GM19467 (cell line): ENCODE measurements around the gene LGI2.
"Not testable (repeated sequence)": the region's sequence is repeated elsewhere in the genome, so short reads cannot be mapped to it uniquely, and the experiment has no call there.

Experiments
- ATAC-seq: cut with Tn5 transposase; IDR thresholded peaks from one replicate; pipeline ENCODE4 v1.9.1; 2021; ENCODE audit warnings: mild to moderate bottlenecking, moderate library complexity; ENCODE audit not compliant: unreplicated experiment

LGI2 gene, protein sequence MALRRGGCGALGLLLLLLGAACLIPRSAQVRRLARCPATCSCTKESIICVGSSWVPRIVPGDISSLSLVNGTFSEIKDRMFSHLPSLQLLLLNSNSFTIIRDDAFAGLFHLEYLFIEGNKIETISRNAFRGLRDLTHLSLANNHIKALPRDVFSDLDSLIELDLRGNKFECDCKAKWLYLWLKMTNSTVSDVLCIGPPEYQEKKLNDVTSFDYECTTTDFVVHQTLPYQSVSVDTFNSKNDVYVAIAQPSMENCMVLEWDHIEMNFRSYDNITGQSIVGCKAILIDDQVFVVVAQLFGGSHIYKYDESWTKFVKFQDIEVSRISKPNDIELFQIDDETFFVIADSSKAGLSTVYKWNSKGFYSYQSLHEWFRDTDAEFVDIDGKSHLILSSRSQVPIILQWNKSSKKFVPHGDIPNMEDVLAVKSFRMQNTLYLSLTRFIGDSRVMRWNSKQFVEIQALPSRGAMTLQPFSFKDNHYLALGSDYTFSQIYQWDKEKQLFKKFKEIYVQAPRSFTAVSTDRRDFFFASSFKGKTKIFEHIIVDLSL

DNA sequence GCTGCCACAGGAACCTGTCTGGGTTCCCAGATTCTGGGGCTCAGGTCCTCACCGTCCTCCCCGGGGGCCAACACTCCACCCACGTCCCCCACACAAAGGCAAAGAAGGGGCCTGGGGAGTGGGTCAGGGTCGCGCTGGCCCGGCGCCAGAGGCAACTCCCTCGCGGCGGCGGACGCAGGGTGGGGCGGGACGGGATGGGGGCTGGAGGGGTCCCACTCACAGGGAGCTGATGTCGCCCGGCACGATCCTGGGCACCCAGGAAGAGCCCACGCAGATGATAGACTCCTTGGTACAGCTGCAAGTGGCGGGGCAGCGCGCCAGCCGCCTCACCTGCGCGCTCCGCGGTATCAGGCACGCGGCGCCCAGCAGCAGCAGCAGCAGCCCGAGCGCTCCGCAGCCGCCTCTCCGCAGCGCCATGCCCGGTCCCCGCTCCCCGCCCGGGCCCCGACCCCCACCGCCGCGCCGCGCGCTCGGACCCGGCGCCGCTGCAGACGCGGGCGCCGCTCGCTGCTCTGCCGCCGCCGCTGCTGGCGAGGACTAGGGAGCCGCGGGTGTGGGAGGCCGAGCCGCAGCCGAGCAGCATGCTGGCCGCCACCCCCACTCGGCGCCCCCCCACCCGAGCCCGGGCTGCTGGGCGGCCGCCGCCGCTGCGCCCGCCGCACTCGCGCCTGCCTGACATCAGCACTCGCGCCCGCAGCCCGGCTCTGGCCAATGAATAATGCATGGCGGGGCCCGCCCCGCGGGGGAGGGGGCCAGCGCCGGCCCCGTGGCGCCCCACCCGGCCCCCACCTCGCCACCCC is at the start of gene LGI2:
LGI2 (minus strand) TSS at position 670 of the 800 bp plus-strand sequence; CDS start at position 417, 253 bp downstream.
- no peak for ATAC-seq

DNA sequence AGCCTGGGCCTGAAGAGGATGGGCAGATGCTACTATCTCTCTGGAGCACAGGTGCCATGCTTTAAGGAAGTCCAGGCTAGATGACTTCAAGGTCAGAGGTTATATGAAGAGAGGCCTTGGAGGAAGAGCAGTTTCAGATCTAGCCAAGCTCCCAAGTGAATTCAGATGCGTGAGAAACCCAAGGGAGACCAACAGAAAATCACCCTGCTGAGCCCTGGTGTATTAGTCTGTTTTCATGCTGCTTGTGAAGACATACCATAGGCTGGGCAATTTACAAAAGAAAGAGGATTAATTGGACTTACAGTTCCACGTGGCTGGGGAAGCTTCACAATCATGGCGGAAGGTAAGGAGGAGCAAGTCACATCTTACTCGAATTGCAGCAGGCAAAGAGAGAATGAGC is 47.8 kb upstream of the LGI2 start:
- no peak for ATAC-seq

DNA sequence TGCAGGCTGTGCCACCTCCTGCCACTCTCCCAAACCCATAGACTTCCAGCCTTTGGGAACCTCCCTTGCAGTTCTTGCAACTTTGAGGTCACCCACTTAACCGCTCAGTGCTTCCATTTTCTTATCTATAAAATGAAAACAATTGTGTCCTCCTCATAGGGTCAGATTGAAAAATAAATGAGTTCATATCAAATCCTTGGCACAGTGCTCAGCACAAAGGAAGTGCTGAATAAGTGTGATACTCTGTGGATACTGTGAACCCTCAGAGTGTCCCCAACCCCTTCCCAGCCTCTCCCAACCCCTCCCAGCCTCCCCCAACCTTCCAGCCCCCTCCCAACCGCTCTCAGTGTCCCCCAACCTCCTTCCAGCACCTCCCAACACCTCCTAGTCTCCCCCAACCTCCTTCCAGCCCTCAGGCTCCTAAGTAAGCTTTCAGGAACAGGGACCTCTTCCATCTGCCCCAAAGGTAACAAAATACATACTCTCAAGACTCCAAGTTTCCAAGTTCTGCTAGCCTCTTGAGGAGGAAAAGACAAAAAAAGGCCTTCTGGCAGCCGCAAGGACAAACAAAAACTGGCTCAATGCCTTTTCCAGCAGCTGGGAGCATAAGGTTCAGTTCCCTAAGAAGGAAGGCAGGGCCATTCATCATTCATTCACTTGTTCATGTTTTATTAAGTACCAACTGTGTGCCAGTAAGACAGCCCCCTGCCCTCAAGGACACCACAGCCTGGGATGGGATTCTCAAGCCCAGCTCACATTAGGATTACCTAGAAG is 46.1 kb upstream of the LGI2 start:
- no peak for ATAC-seq

DNA sequence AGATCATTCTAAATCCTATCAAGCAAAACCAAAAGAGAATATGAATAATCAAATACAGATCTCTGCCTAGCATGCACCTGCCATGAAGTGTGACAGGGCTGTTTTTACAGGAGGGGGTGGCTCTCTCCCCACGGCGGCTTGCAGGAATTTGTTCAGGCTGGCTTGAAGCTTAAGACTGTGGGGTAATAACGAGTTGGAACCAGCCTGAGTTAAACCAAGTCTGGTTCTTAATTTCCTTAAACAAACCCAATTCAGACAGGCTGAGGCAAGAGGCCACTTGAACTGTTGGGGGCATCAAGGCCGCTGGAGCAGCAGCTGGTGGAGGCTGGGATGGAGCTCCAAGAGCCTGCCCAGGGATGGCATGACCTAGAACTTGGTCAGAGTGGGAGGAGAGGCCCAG is 45.1 kb upstream of the LGI2 start:
- ATAC-seq, result no peak

DNA sequence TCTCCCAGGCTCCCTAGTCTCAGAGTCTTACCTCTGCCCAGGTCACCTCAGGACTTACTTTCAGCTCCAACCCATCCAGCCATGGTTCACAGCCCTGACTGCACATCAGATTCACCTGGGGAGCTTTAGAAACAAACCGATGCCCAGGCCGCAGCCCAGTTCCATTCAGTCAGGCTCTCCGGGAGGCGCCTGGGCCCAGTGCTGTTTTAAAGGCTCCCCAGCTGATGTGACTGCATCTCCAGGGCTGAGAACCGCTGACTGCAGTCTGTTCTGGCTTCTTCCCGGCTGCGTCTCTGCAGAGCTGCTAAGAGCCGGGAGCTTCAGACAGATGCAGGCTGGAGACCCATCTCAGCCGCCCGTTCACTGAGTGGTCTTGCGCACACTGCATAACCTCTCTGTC is 44.4 kb upstream of the LGI2 start:
- ATAC-seq, result no peak

DNA sequence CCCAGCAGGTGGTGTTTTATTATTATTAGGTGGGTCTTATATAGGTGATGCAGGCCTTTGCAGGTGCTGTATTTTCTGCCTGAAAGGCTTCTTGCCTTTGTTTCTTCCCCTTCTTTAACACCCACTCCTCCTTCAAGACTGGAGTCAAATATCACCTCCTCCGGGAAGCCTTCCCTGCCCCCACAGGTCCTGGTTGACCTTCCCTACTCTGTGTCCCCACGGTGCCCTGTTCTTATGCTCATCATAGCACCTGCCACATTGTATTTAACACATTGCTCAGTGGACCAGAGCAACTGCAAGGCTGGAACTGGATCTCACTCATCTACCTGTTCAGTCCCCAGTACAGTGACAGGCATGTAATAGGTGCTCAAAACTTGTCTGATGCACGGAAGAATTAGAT is 39.8 kb upstream of the LGI2 start:
- ATAC-seq, result no peak

DNA sequence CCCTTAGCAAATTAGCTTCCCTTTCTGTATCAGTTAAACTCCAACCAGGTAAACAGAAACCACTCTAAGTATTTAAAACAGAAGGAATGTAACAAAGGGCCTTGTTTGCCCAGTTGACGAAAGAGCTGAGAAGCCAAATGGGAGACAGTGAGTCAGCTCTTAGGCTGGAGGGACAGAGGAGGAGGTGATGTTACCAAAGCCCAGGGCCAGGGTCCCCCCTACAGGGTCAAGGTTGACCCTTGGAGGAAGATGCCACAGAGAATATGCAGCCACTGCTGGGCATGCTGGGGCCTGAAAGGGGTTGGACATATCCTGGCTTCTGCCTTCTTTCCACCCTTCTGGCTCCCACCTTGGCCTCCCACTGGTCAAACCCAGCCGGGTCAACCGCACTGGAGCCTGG is 38.3 kb upstream of the LGI2 start:
- no peak for ATAC-seq

DNA sequence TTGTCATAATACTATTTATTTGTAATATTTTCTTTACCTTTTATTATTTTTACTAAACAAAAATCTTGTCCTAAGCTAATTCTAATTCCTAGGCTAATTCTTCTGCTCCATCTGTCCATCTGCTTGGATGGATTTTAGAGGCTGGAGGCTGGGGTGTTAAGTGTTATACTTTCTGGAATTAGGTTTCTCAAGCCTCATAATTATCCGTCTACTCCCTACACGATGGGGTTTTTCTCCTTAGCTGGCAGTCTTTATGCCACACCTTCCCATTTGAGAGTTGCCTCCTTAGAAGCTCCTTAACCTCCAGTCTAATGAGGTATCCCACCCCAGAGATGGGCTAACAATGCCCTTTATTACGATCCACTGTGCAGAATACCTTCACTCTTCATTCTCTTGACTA is 37.6 kb upstream of the LGI2 start:
- ATAC-seq, result no peak

DNA sequence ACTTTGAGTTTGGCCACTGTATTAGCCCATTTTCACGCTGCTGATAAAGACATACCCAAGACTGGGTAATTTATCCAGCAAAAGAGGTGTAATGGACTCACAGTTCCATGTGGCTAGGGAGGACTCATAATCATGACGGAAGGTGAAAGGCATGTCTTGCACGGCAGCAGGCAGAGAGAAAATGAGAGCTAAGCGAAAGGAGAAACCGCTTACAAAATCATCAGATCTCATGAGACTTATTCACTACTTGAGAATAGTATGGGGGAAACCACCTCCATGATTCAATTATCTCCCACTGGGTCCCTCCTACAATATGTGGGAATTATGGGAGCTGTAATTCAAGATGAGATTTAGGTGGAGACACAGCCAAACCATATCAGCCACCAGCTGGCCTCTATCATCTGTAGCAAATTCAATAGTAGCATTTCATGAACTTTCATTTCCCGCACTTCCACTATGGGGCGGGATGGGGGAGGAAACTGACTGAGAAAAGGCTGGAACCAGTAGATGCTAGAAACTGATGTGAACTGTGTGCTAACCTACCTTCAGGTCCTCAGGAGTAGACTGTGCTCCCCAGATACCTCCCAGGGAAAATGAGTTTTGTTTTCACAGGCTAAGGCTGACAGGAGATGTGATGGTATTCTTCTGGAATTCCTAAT is 35.3 kb upstream of the LGI2 start:
- no peak for ATAC-seq

DNA sequence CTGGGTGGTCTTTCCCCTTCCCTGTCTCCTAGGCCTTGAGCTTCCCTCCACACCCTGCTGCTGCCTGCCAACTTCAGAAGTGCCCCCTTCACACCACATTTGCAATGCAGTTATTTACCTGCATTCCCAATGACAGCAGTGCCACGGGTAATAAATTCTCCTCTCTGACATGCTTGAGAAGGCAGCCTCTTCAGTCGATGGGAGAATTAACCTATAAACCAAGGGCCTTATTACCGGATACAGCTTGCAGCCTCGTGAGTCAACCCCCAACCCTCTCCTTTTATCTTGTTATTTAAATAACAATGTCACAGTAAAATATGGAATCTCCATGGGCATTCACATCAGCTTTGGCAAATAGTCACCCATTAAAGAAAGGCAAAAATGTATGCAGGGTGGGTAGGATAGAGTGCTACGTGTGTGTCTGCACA is 34.7 kb upstream of the LGI2 start:
- ATAC-seq, result no peak

DNA sequence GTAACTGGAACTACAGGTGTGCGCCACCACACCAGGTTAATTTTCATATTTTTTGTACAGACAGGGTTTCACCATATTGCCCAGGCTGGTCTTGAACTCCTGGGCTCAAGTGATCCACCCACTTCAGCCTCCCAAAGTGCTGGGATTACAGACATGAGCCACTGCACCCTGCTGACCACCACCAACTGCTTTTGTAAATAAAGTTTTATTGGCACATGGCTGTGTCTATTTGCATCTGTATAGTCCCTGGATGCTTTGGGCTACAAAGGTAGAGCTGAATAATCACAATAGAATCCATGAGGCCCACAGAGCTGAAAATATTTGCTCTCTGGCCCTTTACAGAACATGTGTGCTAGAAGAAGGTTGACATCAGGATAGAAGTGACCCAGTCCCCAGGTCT is 33.7 kb upstream of the LGI2 start:
- not testable (repeated sequence) for ATAC-seq

DNA sequence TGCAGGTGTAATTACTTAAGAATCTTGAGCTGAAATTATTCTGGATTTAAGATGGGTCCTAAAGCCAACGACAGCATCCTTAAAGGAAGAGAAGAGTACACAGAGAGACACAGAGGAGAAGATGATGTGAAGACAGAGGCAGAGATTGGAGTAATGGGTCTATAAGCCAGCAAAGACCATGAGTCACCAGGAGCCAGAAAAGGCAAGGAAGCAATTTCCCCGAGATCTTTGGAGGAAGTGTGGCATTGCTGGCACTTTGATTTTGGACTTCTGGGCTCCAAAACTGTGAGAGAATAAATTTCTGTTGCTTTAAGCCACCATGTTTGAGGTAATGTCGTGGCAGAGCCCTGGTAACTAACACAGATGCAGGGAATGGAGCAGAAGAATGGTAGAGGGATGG is 32.4 kb upstream of the LGI2 start:
- no peak for ATAC-seq

DNA sequence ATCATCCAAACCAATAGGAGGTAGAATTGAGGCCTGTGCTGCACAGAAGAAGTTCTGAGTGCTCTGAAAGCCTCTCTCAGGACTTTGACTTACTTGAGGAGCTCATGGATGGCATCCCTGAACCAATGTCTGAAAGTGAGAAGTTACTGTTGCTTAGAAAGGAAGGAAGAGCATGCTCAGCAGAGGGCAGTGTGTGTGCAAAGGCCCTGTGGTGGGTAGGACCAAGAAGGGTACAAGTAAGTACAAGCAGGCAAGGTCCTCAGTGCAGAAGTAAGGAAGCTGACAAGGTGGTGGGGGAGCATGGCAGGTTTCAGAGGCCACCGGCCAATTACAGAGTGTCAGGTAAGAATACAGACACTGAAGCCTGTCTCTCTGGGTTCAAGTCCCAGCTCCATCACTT is 31.4 kb upstream of the LGI2 start:
- no peak for ATAC-seq

DNA sequence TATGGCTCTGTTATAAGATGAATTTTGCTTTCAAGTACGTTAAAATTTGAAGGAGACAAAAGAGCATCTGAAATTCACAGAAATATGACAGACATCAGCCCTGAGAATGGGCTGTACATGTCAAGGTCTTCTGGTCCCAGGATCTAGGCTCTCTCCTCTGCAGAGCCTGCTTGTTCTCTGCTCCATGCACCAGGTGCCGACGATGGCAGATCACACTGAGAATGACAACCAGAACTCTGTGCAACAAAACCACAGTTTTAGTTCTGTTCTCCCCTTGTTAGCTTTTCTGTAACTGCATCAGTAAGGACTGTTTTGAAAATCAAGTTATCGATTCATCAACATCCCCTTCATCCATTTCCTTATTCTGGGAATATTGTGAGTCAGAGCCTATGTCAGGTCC is 30.9 kb upstream of the LGI2 start:
- ATAC-seq, result no peak

DNA sequence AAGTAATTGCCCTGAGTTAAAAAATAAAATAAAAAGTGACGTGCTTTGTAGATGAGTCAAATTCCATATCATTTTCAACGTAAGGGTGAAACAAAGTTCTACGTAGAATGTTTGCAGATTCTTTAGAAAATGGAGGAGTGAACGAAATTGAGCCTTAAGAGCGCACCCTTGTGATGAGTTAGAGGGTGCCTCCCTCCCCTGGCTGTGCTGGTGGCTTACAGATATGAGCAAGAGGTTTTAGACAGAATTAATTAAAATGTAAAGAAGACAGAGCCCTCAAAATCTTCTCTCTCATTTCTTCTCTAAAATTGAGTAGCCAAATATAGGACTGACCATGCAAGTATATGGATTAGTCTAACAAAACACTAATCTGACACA is 30.2 kb upstream of the LGI2 start:
- ATAC-seq, result no peak

DNA sequence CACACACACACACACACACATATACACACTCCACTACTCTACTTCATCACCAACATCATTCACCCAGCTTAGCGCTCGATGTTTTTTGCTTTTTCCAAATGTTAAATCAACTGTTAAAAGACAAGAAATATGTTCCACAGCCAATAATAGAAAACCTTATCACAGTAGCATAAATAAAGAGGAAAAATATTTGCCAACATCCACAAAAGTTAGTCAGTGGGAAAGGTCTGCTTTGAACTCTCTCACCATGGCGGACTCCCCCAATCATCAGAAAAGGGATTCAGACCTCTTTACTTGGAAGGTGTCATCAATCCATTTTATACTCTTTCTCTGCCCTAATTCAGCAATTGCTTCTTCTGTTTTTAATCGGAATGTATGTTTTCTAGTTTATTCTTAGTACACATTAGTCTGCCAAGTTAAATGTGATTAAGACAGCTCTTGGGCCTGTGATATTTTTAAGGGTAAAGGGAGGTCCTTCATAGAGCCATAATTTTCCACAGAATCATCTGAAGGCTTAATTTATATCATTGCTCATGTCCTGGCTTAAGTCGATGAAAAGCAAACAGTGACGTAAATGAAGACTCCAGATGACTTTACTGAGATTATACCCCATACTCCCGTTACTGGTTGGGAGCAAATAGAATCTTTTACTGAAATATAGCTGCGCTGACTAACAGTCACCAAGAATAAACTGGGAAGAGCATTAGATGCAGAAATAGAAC is 29.7 kb upstream of the LGI2 start:
- ATAC-seq, result no peak

DNA sequence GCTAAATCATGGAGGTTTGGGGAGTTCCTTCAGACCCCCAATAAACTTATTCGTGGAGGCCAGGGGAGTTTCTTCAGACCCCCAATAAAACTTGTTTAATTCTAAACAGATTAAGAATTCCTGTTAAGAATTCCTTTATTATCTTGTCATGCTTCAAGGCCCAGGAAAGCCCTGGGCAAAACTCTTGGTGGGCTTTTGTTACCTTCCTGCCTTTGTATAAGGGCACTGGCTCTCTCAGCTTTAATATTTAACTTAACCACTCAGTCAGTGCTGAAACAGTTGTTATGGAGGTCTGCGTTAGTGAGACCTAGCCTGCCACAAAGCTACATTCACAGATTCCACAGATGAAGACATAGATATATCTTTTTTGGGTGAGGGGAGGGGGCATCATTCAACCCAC is 29.0 kb upstream of the LGI2 start:
- no peak for ATAC-seq

DNA sequence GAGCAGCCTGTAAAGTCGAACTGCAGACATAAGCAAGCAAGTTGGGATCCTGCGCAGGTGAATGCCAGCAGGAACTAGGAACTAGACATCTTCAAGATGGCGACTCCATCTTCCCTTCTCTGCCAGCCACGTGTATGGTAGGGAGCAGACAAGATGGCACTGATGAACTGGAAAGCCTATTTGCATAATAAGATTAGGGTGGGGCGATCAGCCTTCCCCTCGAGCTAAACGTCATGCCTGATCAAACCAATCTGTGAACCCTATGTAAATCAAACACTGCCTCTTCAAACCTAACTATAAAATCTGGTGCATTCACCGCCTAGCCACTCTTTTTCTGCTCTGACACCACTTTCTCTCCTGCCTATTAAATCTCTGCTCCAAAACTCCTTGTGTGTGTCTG is 28.1 kb upstream of the LGI2 start:
- ATAC-seq, result no peak

DNA sequence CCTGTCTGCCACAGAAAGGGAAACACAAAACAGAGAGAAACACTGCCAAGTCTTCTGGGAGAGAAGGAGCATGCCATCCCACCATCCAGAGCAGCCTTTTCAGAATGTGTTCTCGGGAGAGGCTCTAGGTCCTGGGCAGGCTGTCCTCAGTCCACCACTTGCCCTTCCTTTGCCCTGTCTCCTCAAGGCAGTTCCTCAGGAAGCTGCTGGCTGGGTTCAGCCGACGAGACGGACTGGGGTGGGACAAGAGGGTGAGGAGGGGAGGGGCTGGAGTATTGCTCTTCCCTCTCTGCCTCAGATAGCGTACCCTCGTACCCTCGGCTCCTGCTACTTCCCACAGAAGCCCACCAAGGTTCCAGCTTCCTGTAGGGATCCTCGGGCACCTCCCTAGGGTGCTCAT is 26.6 kb upstream of the LGI2 start:
- no peak for ATAC-seq

DNA sequence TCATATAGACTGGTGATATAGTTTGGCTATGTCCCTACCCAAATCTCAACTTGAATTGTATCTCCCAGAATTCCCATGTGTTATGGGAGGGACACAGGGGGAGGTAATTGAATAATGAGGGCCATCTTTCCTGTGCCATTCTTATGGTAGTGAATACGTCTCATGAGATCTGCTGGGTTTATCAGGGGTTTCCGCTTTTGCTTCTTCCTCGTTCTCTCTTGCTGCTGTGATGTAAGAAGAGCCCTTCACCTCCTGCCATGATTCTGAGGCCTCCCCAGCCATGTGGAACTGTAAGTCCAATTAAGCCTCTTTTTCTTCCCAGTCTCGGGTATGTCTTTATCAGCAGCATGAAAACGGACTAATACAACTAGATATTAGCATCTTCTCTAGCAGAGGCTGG is 21.3 kb upstream of the LGI2 start:
- not testable (repeated sequence) for ATAC-seq
